Naive B cell (primary cell): ENCODE measurements around the gene RGS19. TPM values are rescaled to one million over a fixed set of nuclear protein-coding genes. Genes with fewer than 3 reads are reported as not detected.

Experiments
- ATAC-seq, 2 donors: fragments of 150-1000 bp; cut with Tn5 transposase; 2 replicates each; pipeline ENCODE4 v1.10.0; 2021; ENCODE audit warnings: low read depth in 2 of 2, mild to moderate bottlenecking in 2 of 2, moderate library complexity in 2 of 2
- DNase-seq: peaks from one replicate; pipeline ENCODE4 v3.0.0; 2022
- H3K27ac Mint-ChIP-seq, 6 donors: one replicate each; pipeline ENCODE4 v1.8.0; 2020 to 2022; ENCODE audit warnings: mild to moderate bottlenecking in 6 of 6, mixed read lengths in 6 of 6, moderate library complexity in 5 of 6, inconsistent platforms in 2 of 6
- H3K27me3 Mint-ChIP-seq, 3 donors: one replicate each; pipeline ENCODE4 v1.8.0; 2021 to 2022; ENCODE audit warnings: mixed read lengths in 3 of 3, mild to moderate bottlenecking in 1 of 3
- H3K36me3 Mint-ChIP-seq, 2 donors: one replicate each; pipeline ENCODE4 v1.8.0; 2020 to 2022; ENCODE audit warnings: mixed read lengths in 2 of 2, inconsistent platforms in 1 of 2, mild to moderate bottlenecking in 1 of 2
- H3K4me1 Mint-ChIP-seq, 3 donors: one replicate each; pipeline ENCODE4 v1.8.0; 2020 to 2022; ENCODE audit warnings: mixed read lengths in 3 of 3, inconsistent platforms in 1 of 3, mild to moderate bottlenecking in 1 of 3, moderate library complexity in 1 of 3
- H3K4me3 Mint-ChIP-seq, 8 donors: one replicate each; pipeline ENCODE4 v1.8.0; 2020 to 2022; ENCODE audit warnings: mild to moderate bottlenecking in 8 of 8, mixed read lengths in 8 of 8, moderate library complexity in 8 of 8, inconsistent platforms in 2 of 8
- H3K9me3 Mint-ChIP-seq, 7 donors: one replicate each; pipeline ENCODE4 v1.8.0; 2020 to 2022; ENCODE audit warnings: mixed read lengths in 7 of 7, mild to moderate bottlenecking in 5 of 7, inconsistent platforms in 2 of 7, moderate library complexity in 1 of 7
- polyA plus RNA-seq, 6 donors: library from polyadenylated mRNA; unstranded; fragments of 300-500 nt; fragmentation: Illumina TruSeq; gene quantifications; one replicate each; pipeline ENCODE4 v1.2.3, GENCODE V29; 2021; ENCODE audit warnings: low read depth in 6 of 6

The RGS19 gene
- polyA plus RNA-seq, 6 donors from 2014 or later: 112 to 170 (median 132) TPM

DNA sequence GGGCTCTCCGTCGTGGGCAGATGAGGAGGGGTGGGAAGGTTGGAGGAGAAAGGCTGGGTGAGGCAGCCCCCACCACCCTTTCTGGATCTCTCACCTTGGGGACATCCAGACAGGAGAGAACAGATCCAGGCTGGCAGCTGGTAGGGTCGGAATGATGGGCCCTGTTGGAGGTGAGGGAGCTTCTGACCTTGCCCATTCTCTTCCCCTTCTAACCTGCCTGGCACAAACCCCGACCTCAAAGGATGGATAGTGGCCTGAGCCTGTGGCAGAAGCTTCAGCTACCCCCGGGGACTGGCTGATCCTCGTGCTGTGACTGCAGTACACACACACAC is 34.1 kb upstream of the RGS19 start:
- Mint-ChIP-seq H3K4me3 (no peak overlapping the region), H3K27ac (peak overlapping the region in 1 of 6 donors; percentile 25), H3K36me3 (no peaks in the 10 kb centered on the region), H3K4me1 (peaks cover 9 to 20% (median 11%) of the 10 kb centered on the region in 3 donors), H3K27me3 (no peaks in the 10 kb centered on the region), H3K9me3 (no peaks in the 10 kb centered on the region)
- no peak for DNase-seq
- no peak for ATAC-seq

DNA sequence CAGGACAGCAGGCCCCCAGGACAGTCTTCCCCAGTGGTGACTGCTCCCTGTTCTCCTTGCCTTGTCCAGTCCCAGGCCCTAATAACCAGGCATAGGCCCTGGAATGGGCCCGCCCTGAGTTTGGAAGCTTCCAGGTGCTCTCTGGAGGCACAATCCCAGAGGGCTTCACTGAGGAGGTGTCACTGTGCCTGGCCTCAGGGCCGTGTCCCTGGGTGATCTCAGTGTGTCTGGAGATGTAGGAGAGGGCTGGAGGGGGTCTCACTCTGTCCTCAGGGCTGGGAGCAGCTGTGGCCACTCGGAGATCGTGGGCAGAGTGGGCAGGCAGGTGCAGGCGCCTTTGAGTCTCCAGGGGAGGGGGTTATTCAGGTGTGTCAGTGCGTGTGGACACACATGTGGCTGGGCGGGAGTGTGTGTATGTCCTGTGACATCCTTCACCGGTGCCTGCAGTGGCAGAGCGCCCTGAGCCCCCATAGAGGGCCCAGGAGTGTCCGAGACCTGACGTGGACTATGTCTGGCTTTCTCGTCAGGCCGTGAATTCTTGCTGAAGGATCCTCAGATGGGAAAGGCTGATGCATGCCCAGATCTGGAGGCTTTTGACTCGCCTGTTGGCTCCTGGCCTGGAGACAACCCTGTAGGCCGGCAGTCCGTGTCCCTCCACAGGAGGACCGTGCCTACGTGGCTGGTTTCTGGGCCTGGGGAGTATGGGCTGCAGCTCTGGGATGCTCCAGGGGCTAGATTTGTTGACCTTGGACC is 33.5 kb upstream of the RGS19 start:
- Mint-ChIP-seq H3K4me3 (no peak overlapping the region), H3K4me1 (peaks cover 14 to 26% (median 17%) of the 10 kb centered on the region in 3 donors), H3K27ac (no peak overlapping the region), H3K27me3 (no peaks in the 10 kb centered on the region), H3K36me3 (no peaks in the 10 kb centered on the region), H3K9me3 (no peaks in the 10 kb centered on the region)
- no peak for ATAC-seq
- no peak for DNase-seq

DNA sequence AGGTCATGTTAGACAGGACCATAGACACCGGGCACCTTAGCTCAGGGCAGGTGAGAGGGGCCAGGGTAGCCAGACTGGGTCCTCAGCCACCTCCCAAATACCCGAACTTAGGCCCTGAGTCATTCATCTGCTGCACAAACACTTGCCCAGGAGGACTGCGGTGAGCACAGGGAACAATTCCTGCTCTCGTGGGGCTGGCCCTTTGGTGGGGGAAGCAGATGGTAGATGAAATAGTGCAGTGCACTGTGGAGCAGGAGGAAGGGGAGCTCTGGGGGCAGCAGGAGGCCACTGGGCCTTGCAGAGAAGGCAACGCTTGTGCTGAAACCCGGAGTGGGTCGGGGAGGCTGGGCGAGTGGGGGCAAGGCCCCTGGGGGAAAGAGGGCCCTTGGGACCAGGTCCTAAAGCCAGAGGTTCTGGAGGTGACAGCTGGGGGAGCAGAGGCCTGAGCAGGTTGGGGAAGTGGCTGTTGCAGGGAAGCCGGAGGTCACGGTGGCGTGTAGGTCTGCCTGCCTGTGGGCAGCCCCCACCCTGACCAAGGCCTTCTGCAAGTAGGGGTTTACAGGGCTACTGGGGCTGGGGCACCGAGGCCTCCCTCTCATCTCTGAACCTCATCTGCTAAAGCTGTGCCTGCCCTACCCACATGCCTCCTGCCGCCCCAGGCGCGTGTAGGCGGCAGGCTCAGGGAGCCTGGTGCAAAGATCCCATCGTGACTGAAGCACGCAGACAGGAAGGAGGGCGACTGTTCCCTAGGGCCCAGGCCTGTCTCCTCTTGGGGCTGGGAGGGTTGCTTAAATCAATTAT is 32.7 kb upstream of the RGS19 start:
- no peaks in the 10 kb centered on the region for H3K27me3 Mint-ChIP-seq
- DNase-seq (no peak), ATAC-seq (no peak)
- peaks cover 18 to 32% (median 24%) of the 10 kb centered on the region in 3 donors for H3K4me1 Mint-ChIP-seq
- H3K36me3 Mint-ChIP-seq: no peaks in the 10 kb centered on the region
- H3K4me3 Mint-ChIP-seq: no peak overlapping the region
- H3K27ac Mint-ChIP-seq: no peak overlapping the region
- H3K9me3 Mint-ChIP-seq: no peaks in the 10 kb centered on the region

DNA sequence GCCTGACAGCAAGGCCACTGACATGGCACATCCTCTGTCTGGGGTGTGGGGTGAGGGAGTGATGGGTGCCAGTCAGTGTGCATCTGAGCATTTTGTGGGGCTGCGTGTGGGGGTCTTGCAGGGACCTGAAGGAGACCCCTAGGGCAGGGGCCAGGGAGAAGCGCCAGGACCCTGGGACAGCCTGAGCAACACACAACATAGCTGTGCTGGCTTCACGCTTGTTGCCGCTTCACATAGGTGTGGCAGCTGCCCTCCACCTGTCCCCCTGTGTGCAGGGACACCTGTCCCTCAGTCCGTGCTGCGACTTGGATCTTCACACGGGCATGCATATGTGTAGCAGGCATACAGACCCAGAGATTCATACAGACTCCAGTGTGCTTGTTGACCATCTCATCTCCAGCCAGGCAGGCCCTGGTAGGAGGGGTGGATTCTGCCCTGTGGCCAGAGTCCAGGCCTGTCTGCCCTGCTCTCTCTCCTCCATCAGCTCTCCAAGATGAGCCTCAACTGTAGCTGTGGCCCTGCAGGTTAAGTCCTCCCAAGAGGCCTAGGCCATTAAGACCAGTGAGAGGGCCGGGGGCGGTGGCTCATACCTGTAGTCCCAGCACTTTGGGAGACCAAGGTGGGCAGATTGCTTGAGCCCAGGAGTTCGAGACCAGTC is 31.2 kb upstream of the RGS19 start:
- Mint-ChIP-seq H3K27ac (no peak overlapping the region), H3K4me3 (peak overlapping the region in 1 of 8 donors; percentile 50)

DNA sequence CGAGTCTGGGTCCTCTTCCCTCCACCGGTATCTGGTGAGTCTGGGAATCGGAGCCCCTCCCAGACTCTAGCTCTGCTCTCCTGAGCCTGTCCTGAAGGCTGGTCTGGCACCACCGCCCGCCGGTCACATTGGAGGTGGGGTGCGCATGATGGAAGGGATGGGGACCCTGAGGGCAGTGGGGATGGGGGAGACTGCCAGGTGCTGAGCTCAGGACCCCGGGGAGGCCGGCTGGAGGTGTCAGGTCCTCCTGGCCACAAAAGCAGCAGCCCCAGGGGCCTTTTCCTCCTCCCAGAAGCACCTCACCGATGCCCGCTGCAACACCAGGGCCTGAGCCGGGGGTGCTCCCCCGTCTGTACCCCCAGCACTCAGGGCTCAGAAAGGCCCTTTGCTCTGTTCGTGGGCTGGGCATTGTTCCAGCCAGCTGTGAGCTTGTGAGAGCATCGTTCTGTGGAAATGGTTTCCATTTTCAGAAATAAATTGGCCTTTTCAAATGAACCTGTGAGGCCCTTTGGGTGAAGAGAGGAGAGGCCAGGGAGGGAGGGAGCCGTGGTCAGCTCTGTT is 30.6 kb upstream of the RGS19 start:
- H3K27ac Mint-ChIP-seq: no peak overlapping the region
- no peaks in the 10 kb centered on the region for H3K27me3 Mint-ChIP-seq
- ATAC-seq (no peak), DNase-seq (no peak)
- no peaks in the 10 kb centered on the region for H3K36me3 Mint-ChIP-seq
- H3K9me3 Mint-ChIP-seq: no peaks in the 10 kb centered on the region
- peaks cover 29 to 38% (median 29%) of the 10 kb centered on the region in 3 donors for H3K4me1 Mint-ChIP-seq
- no peak overlapping the region for H3K4me3 Mint-ChIP-seq

More for the DNA sequence above, 31.2 kb upstream of the RGS19 start:
- no peaks in the 10 kb centered on the region for H3K9me3 Mint-ChIP-seq
- no peaks in the 10 kb centered on the region for H3K27me3 Mint-ChIP-seq
- H3K4me1 Mint-ChIP-seq: peaks cover 29 to 38% (median 29%) of the 10 kb centered on the region in 3 donors
- no peak for ATAC-seq
- no peak for DNase-seq
- no peaks in the 10 kb centered on the region for H3K36me3 Mint-ChIP-seq

DNA sequence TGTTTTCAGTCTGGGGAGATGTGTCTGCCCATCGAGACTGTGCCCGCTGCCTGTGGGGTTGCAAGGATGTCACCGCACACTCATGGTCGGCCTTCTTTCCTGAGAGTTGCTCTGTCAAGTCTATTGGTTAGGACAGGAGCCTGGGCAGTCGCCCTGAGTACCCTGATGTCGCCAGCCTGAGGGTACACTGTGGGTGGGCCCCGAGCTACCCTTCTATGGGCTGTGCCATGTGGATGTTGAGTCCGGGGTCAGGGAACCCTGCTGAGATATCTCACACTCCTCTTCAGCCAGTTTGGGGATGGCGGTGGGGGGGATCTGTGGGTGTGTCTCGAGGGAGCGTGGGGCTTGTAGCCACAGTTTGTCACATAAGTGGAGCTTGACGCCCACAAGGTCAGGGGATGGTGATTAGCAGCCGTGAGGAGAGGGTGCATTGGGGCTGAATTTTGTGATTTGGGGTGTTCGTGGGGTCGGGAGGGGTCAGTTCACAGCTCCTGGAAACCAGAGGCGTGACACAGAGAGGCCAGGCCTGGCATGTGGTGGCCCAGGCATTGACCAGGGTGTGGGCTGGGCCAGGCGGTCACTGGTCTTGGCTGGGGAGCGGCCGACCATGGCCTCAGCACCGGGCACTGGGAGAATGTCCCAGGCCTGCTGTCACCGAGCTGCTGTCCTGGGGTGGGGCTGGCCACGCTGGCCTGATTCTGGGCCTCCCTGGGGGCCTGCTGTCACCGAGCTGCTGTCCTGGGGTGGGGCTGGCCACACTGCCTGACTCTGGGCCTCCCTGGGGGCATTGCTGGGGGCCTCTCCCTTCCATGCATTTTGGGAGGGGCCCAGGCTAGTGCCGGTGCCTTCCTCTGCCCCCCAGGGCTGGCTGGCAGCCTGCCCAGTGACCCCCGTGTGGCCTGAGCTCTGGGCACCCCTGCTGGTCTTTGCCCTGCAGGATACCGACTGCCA is 29.7 kb upstream of the RGS19 start:
- DNase-seq: no peak
- peak overlapping the region in 5 of 8 donors; percentile 8 to 85 (median 70) for H3K4me3 Mint-ChIP-seq
- peaks cover 0 to 4% (median under 1%) of the 10 kb centered on the region in 3 donors for H3K27me3 Mint-ChIP-seq
- peak overlapping the region in 2 of 6 donors; percentile 80 to 84 for H3K27ac Mint-ChIP-seq
- ATAC-seq: no peak
- H3K4me1 Mint-ChIP-seq: peaks cover 29 to 38% (median 29%) of the 10 kb centered on the region in 3 donors
- H3K36me3 Mint-ChIP-seq: no peaks in the 10 kb centered on the region
- H3K9me3 Mint-ChIP-seq: no peaks in the 10 kb centered on the region

DNA sequence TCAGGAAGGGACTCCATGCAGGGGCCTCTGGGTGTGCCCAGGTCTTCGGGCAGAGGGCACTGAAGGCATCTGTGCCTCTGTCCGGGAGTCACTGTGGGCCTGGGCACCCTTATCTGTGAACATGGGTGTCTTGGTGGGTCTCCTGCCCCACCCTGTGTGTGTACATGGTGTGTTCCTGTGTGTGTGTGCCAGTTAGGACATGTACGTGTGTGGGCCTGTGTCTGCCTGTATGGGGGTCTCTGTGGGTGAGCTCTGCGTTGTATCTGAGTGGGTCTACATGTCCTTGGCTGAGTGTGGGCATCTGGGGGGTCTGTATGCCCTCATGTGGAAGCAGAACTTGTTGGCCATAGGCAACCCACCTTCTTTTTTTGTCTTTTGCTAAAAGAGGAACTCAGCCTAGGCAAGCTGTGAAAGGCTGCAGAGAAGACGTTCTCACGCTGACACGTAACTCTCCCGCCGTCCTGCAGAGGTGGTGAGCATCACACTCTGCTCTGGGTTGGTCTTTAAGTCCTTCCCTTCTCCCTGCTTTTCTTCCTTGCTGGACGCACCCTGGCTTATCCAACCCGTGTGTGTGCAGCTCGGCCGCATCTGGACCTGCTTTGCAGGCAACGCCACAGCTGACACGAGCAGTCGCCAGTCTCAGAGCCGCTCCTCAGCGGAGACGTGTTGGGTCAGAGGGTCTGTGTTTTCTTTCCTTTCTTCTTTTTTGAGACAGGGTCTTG is 28.6 kb upstream of the RGS19 start:
- peaks cover 0 to 12% (median 8%) of the 10 kb centered on the region in 3 donors for H3K27me3 Mint-ChIP-seq
- peak; percentile 46 for DNase-seq
- H3K9me3 Mint-ChIP-seq: peaks cover 0 to 1% (median 0%) of the 10 kb centered on the region in 7 donors
- peak overlapping the region; percentile 13 to 89 (median 70) for H3K4me3 Mint-ChIP-seq
- H3K27ac Mint-ChIP-seq: peak overlapping the region; percentile 60 to 94 (median 84)
- ATAC-seq: peak; percentile 83 to 86
- H3K36me3 Mint-ChIP-seq: no peaks in the 10 kb centered on the region
- peaks cover 30 to 37% (median 34%) of the 10 kb centered on the region in 3 donors for H3K4me1 Mint-ChIP-seq

DNA sequence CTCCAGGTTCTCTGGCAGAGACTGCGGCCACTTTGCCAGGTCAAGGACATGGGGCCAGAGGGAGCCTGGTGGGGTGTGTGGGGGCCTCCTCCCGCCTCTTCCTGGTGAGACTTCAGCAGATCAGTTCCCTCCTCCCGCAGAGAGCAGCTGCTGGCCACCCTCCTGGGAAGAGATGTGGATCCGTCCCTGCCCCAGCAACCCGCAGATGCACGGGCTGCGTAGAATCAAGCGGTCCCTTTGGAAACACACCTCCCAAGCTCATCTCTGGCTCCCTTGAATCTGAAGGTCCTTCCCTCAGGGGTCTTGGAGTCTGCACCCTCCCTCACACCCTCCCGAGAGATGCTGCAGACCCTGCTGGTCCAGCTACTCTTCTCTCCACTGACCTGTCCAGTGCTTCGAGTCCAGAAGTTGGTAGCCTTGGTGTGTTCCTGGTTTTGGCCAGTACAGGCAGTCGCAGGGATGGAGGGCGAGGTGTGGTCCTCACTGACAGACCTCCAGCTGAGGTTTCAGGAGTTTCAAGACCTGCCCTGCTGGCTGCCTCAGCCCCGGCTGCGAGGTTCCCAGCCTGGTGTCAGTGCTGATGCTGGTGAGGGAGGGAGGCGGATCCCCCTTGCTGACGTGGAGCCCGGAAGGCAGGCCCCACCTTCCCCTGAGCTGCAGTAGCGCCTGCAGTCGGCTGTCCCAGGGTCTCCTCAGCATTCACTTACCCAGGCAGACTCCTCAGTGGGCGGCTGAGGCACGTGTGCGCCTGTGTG is 27.8 kb upstream of the RGS19 start, which contains the start of gene NPBWR2:
TSS of gene NPBWR2 (minus strand) at position 585 of the 755 bp plus-strand sequence. CDS start 734 bp downstream, outside the sequence.
- peaks cover 0 to 12% (median 8%) of the 10 kb centered on the region in 3 donors for H3K27me3 Mint-ChIP-seq
- peak within 1 kb of the TSS; percentile 13 to 89 (median 70) for H3K4me3 Mint-ChIP-seq
- ATAC-seq (peak; percentile 69 to 74), DNase-seq (peak; percentile 33)
- peaks cover 30 to 35% (median 35%) of the 10 kb centered on the region in 3 donors for H3K4me1 Mint-ChIP-seq
- H3K36me3 Mint-ChIP-seq: no peaks in the 10 kb centered on the region
- peaks cover 0 to 1% (median 0%) of the 10 kb centered on the region in 7 donors for H3K9me3 Mint-ChIP-seq
- peak within 1 kb of the TSS; percentile 60 to 94 (median 84) for H3K27ac Mint-ChIP-seq

DNA sequence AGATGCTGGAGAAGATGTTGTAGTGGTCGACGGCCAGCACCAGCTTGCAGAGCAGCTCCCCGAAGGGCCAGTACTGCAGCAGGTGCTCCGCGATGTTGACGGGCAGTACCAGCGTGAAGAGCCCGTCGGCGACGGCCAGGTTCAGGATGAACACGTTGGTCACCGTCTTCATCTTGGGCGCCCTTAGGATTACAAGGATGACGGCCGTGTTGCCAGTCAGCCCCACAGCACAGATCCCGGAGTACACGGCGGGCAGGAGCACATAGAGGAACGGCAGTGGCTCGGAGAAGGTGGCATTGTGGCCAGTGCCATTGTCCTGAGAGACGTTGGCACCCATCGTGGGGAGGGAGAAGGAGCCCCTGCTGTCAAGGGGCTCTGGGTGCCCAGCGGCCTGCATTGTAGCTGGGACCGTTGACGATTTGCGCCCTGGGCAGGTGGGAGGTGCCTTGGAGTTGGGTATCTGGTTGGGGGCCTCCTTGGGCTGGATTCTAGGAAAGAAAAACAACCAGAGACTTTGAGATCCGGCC is 27.2 kb upstream of the RGS19 start:
- Mint-ChIP-seq H3K4me1 (peaks cover 30 to 35% (median 31%) of the 10 kb centered on the region in 3 donors), H3K27me3 (peaks cover 0 to 13% (median 8%) of the 10 kb centered on the region in 3 donors), H3K27ac (peak overlapping the region in 1 of 6 donors; percentile 50), H3K36me3 (no peaks in the 10 kb centered on the region), H3K9me3 (peaks cover 0 to 1% (median 0%) of the 10 kb centered on the region in 7 donors), H3K4me3 (peak overlapping the region in 4 of 8 donors; percentile 3 to 47 (median 42))
- no peak for DNase-seq
- ATAC-seq: no peak

DNA sequence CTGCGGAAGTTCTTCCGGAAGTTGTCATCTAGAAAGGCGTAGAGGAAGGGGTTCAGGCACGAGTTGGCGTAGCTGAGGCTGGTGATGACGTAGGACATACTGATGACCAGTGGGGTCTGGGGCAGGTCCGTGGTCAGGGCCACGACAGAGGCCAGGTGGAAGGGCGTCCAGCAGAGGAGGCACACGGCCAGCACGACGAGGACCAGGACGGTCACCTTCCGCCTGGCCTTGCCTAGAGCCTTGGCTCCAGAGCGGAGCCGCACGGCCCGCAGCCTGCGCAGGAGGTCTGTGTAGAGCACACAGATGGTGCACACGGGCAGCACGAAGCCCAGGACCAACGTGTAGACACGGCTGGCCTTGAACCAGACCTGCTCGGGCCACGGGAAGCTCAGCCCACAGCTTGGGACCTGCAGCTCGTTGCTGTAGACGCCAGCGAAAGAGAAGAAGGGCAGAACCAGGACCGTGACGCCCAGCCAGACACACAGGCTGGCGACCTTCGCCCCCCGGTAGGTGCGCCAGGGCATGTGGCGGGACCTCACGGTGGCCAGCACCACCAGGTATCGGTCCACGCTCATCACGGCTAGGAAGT is 26.6 kb upstream of the RGS19 start:
- DNase-seq: no peak
- peaks cover 0 to 17% (median 8%) of the 10 kb centered on the region in 3 donors for H3K27me3 Mint-ChIP-seq

More for the DNA sequence above, 26.6 kb upstream of the RGS19 start:
- no peaks in the 10 kb centered on the region for H3K36me3 Mint-ChIP-seq
- H3K4me3 Mint-ChIP-seq: peak overlapping the region in 4 of 8 donors; percentile 41 to 70 (median 48)
- H3K4me1 Mint-ChIP-seq: peaks cover 36 to 39% (median 37%) of the 10 kb centered on the region in 3 donors
- H3K9me3 Mint-ChIP-seq: peaks cover 0 to 1% (median 0%) of the 10 kb centered on the region in 7 donors
- peak overlapping the region in 3 of 6 donors; percentile 50 to 65 (median 57) for H3K27ac Mint-ChIP-seq
- ATAC-seq: no peak
